SK-N-SH treated with all-trans-retinoic acid at 6 μM for 48 hours (cell line): ENCODE data around the gene DHX34.

Experiments
- ATAC-seq: fragments of 200-7000 bp; cut with Tn5 transposase; 3 replicates; pipeline ENCODE4 v1.9.1; 2020; ENCODE audit warnings: mild to moderate bottlenecking, moderate library complexity
- ARNTL ChIP-seq: fragments of 450-650 bp; formaldehyde crosslinking; IDR thresholded peaks from 2 replicates; pipeline ENCODE4 v1.5.0; 2020; ENCODE audit warnings: low read depth, mild to moderate bottlenecking, moderate library complexity, borderline replicate concordance
- BACH2 ChIP-seq: fragments of 250-450 bp; sonication (Bioruptor Pico); IDR thresholded peaks from 2 replicates; pipeline ENCODE4 v1.9.0; 2021; ENCODE audit warnings: mild to moderate bottlenecking, borderline replicate concordance
- CSDC2 ChIP-seq: fragments of 250-450 bp; sonication (Bioruptor Pico); IDR thresholded peaks from 2 replicates; pipeline ENCODE4 v1.5.0; 2020; ENCODE audit warnings: mild to moderate bottlenecking, moderate library complexity
- CSRNP3 ChIP-seq: fragments of 250-450 bp; sonication (Bioruptor Pico); IDR thresholded peaks from 2 replicates; pipeline ENCODE4 v1.5.1; 2021; ENCODE audit warnings: mild to moderate bottlenecking, moderate library complexity
- ESRRG ChIP-seq: fragments of 250-450 bp; sonication (Bioruptor Pico); IDR thresholded peaks from 2 replicates; pipeline ENCODE4 v1.6.1; 2021; ENCODE audit warnings: mild to moderate bottlenecking
- GLIS3 ChIP-seq: fragments of 250-450 bp; sonication (Bioruptor Pico); IDR thresholded peaks from 2 replicates; pipeline ENCODE4 v1.5.0; 2020; ENCODE audit warnings: mild to moderate bottlenecking, moderate library complexity
- OSR1 ChIP-seq: fragments of 250-450 bp; sonication (Bioruptor Pico); IDR thresholded peaks from 2 replicates; pipeline ENCODE4 v1.8.0; 2022; ENCODE audit warnings: moderate library complexity, mild to moderate bottlenecking, inconsistent platforms
- POU6F1 ChIP-seq: fragments of 250-450 bp; sonication (Bioruptor Pico); IDR thresholded peaks from 2 replicates; pipeline ENCODE4 v1.8.0; 2021; ENCODE audit warnings: low read depth, mild to moderate bottlenecking, moderate library complexity, borderline replicate concordance
- PPARA ChIP-seq: fragments of 250-450 bp; sonication (Bioruptor Pico); IDR thresholded peaks from 2 replicates; pipeline ENCODE4 v1.5.0; 2020; ENCODE audit warnings: mild to moderate bottlenecking, borderline replicate concordance
- RARB ChIP-seq: fragments of 250-450 bp; sonication (Bioruptor Pico); IDR thresholded peaks from 2 replicates; pipeline ENCODE4 v1.8.0; 2021; ENCODE audit warnings: mild to moderate bottlenecking, moderate library complexity
- SNAI2 ChIP-seq: fragments of 250-450 bp; sonication (Bioruptor Pico); IDR thresholded peaks from 2 replicates; pipeline ENCODE4 v1.5.0; 2020; ENCODE audit warnings: mild to moderate bottlenecking, moderate library complexity
- TCF4 ChIP-seq: fragments of 250-450 bp; sonication (Bioruptor Pico); IDR thresholded peaks from 2 replicates; pipeline ENCODE4 v1.8.0; 2021; ENCODE audit warnings: mild to moderate bottlenecking, moderate library complexity, borderline replicate concordance
- TOX ChIP-seq: fragments of 250-450 bp; sonication (Bioruptor Pico); IDR thresholded peaks from 2 replicates; pipeline ENCODE4 v1.8.0; 2021; ENCODE audit warnings: mild to moderate bottlenecking, moderate library complexity, borderline replicate concordance
- ZC3H10 ChIP-seq: fragments of 250-450 bp; sonication (Bioruptor Pico); IDR thresholded peaks from 2 replicates; pipeline ENCODE4 v1.5.1; 2021; ENCODE audit warnings: mild to moderate bottlenecking, moderate library complexity
- ZFP3 ChIP-seq: fragments of 250-450 bp; sonication (Bioruptor Pico); IDR thresholded peaks from 2 replicates; pipeline ENCODE4 v1.5.0; 2020; ENCODE audit warnings: mild to moderate bottlenecking, moderate library complexity
- ZFP30 ChIP-seq: fragments of 450-650 bp; formaldehyde crosslinking; IDR thresholded peaks from 2 replicates; pipeline ENCODE4 v1.5.0; 2022; ENCODE audit warnings: mild to moderate bottlenecking, moderate library complexity
- ZNF565 ChIP-seq: fragments of 450-650 bp; formaldehyde crosslinking; conservative IDR thresholded peaks from 2 replicates; pipeline ENCODE4 v1.5.0; 2020; ENCODE audit warnings: low read depth, mild to moderate bottlenecking, moderate library complexity
- ZNF70 ChIP-seq: fragments of 450-650 bp; formaldehyde crosslinking; IDR thresholded peaks from 2 replicates; pipeline ENCODE4 v1.5.0; 2020; ENCODE audit warnings: mild to moderate bottlenecking, moderate library complexity
- ZNF8 ChIP-seq: fragments of 450-650 bp; formaldehyde crosslinking; IDR thresholded peaks from 2 replicates; pipeline ENCODE4 v1.5.0; 2020; ENCODE audit warnings: mild to moderate bottlenecking, moderate library complexity
- TF ChIP-seq, protein P1 (sequence below): fragments of 250-450 bp; sonication (Bioruptor Pico); IDR thresholded peaks from 2 replicates; pipeline ENCODE4 v1.5.0; 2020; ENCODE audit warnings: mild to moderate bottlenecking, moderate library complexity

The DHX34 gene

DNA sequence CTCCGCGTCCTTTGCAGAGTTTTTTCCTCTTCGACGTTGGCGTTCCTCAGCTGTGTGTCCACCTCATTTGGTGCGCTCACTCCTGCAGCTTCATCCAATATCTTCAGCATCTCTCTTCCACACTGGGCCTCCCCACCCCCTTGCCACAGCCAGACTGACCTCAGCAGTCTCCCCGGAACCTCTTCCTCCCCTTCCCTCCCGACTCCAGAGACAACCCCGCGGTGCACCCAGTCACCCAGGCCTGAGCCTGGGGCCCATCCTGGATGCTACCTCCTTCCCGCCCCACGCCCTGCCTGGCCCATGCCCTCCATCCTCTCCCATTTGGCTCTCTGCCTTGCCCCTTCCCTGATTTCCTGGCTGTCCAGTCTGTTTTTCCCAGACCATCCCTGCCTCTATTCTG, 25.2 kb upstream of the DHX34 start:
- no peak for ATAC-seq
- no peak for TF ChIP-seq SNAI2
- no peak for TF ChIP-seq POU6F1 (CRISPR knock-in tag)
- TF ChIP-seq, protein P1, sequence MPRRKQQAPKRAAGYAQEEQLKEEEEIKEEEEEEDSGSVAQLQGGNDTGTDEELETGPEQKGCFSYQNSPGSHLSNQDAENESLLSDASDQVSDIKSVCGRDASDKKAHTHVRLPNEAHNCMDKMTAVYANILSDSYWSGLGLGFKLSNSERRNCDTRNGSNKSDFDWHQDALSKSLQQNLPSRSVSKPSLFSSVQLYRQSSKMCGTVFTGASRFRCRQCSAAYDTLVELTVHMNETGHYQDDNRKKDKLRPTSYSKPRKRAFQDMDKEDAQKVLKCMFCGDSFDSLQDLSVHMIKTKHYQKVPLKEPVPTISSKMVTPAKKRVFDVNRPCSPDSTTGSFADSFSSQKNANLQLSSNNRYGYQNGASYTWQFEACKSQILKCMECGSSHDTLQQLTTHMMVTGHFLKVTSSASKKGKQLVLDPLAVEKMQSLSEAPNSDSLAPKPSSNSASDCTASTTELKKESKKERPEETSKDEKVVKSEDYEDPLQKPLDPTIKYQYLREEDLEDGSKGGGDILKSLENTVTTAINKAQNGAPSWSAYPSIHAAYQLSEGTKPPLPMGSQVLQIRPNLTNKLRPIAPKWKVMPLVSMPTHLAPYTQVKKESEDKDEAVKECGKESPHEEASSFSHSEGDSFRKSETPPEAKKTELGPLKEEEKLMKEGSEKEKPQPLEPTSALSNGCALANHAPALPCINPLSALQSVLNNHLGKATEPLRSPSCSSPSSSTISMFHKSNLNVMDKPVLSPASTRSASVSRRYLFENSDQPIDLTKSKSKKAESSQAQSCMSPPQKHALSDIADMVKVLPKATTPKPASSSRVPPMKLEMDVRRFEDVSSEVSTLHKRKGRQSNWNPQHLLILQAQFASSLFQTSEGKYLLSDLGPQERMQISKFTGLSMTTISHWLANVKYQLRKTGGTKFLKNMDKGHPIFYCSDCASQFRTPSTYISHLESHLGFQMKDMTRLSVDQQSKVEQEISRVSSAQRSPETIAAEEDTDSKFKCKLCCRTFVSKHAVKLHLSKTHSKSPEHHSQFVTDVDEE (CRISPR knock-in tag), result no peak

GRCh38 chr19:47324502-47324901, 24.6 kb upstream of the DHX34 start:
- ATAC-seq, result no peak
- TF ChIP-seq POU6F1 (CRISPR knock-in tag) (no peak), SNAI2 (no peak), RARB (no peak), GLIS3 (CRISPR knock-in tag) (no peak), ZNF8 (CRISPR knock-in tag) (no peak), ZNF70 (no peak), ZFP30 (no peak), OSR1 (CRISPR knock-in tag) (no peak), ARNTL (CRISPR knock-in tag) (no peak), TCF4 (no peak), PPARA (no peak), ESRRG (CRISPR knock-in tag) (no peak), ZFP3 (CRISPR knock-in tag) (no peak), CSDC2 (CRISPR knock-in tag) (no peak), CSRNP3 (no peak), ZC3H10 (CRISPR knock-in tag) (no peak)
- TF ChIP-seq, protein P1 (CRISPR knock-in tag), result no peak

GRCh38 chr19:47330466-47330869, 18.6 kb upstream of the DHX34 start:
- ATAC-seq, result no peak
- TF ChIP-seq BACH2 (CRISPR knock-in tag) (no peak), CSDC2 (CRISPR knock-in tag) (no peak), ZNF8 (CRISPR knock-in tag) (no peak), TOX (CRISPR knock-in tag) (no peak), TCF4 (no peak), ZNF565 (CRISPR knock-in tag) (no peak), RARB (no peak)
